Neural cell (in vitro differentiated cells): ENCODE measurements around the gene MCC. TPM values are rescaled to one million over a fixed set of nuclear protein-coding genes. Genes with fewer than 3 reads are reported as not detected.

Experiments used
- H2AFZ ChIP-seq: fragments of 200-600, 300-800 bp; sonication (generic), shearing (Covaris generic); 2 replicates; pipeline ENCODE4 v1.6.0; 2014; ENCODE audit warnings: low read depth, mild to moderate bottlenecking, antibody characterized with exemption, low read length, moderate library complexity
- H3F3A ChIP-seq: fragments of 200-600 bp; shearing (Covaris generic); 2 replicates; pipeline ENCODE4 v1.6.1; 2016; ENCODE audit warnings: mild to moderate bottlenecking, moderate library complexity, mixed read lengths, antibody characterized with exemption, low read length; ENCODE audit not compliant: insufficient read depth, poor library complexity, severe bottlenecking
- H3K27ac ChIP-seq: fragments of 200-600, 300-800 bp; sonication (generic), shearing (Covaris generic); 2 replicates; pipeline ENCODE4 v1.5.1; 2014; ENCODE audit warnings: mild to moderate bottlenecking, low read length, moderate library complexity
- H3K27me3 ChIP-seq: fragments of 300-800, 200-600 bp; sonication (generic), shearing (Covaris generic); 2 replicates; pipeline ENCODE4 v1.6.0; 2014; ENCODE audit warnings: mild to moderate bottlenecking, low read depth, low read length, moderate library complexity; ENCODE audit not compliant: insufficient read depth
- H3K36me3 ChIP-seq: fragments of 300-800, 200-600 bp; sonication (generic), shearing (Covaris generic); 2 replicates; pipeline ENCODE4 v1.5.1; 2014; ENCODE audit warnings: mild to moderate bottlenecking, antibody characterized with exemption, low read length, moderate library complexity; ENCODE audit not compliant: insufficient read depth
- H3K4me2 ChIP-seq: fragments of 300-800, 200-600 bp; sonication (generic), shearing (Covaris generic); 2 replicates; pipeline ENCODE4 v1.6.0; 2014; ENCODE audit warnings: mild to moderate bottlenecking, low read length
- H3K4me3 ChIP-seq: fragments of 300-800, 200-600 bp; sonication (generic), shearing (Covaris generic); 2 replicates; pipeline ENCODE4 v1.5.1; 2014; ENCODE audit warnings: mild to moderate bottlenecking, low read length, moderate library complexity
- H3K79me2 ChIP-seq: fragments of 200-600 bp; shearing (Covaris generic); replicated peaks from 2 replicates; pipeline ENCODE4 v1.6.0; 2014; ENCODE audit warnings: mild to moderate bottlenecking, low read length, moderate library complexity; ENCODE audit not compliant: insufficient read depth
- H3K9ac ChIP-seq: fragments of 300-800, 200-600 bp; sonication (generic), shearing (Covaris generic); 2 replicates; pipeline ENCODE4 v1.6.1; 2016; ENCODE audit warnings: mild to moderate bottlenecking, low read length, mixed read lengths
- H3K9me2 ChIP-seq: fragments of 200-600 bp; shearing (Covaris generic); 2 replicates; pipeline ENCODE4 v1.6.1; 2016; ENCODE audit warnings: mild to moderate bottlenecking, low read length, mixed read lengths; ENCODE audit not compliant: insufficient read depth
- H3K9me3 ChIP-seq: fragments of 200-600, 300-800 bp; sonication (generic), shearing (Covaris generic); 2 replicates; pipeline ENCODE4 v1.6.1; 2016; ENCODE audit warnings: mild to moderate bottlenecking, mixed run types, low read length, moderate library complexity, mixed read lengths
- H4K20me1 ChIP-seq: fragments of 200-600 bp; shearing (Covaris generic); 2 replicates; pipeline ENCODE4 v1.6.1; 2016; ENCODE audit warnings: mild to moderate bottlenecking, mixed run types; ENCODE audit not compliant: insufficient read depth
- CTCF ChIP-seq: fragments of 450-650 bp; IDR thresholded peaks from 2 replicates; pipeline ENCODE4 v1.5.1; 2014; ENCODE audit warnings: antibody characterized with exemption, mild to moderate bottlenecking, moderate library complexity; ENCODE audit not compliant: poor library complexity, severe bottlenecking
- EZH2 ChIP-seq: fragments of 200-600, 300-800 bp; shearing (Covaris generic), sonication (generic); IDR thresholded peaks from 2 replicates; pipeline ENCODE4 v1.6.1; 2014; ENCODE audit warnings: antibody characterized with exemption, low read length, borderline replicate concordance, mild to moderate bottlenecking; ENCODE audit not compliant: insufficient read depth, poor library complexity, severe bottlenecking
- MXI1 ChIP-seq: fragments of 450-650 bp; conservative IDR thresholded peaks from 2 replicates; pipeline ENCODE4 v1.6.1; 2014; ENCODE audit warnings: antibody characterized with exemption, mild to moderate bottlenecking; ENCODE audit not compliant: poor library complexity, severe bottlenecking
- POLR2AphosphoS5 ChIP-seq: IDR thresholded peaks from 2 replicates; pipeline ENCODE4 v1.6.1; 2012
- RAD21 ChIP-seq: fragments of 450-650 bp; conservative IDR thresholded peaks from 2 replicates; pipeline ENCODE4 v1.6.1; 2014; ENCODE audit warnings: antibody characterized with exemption, mild to moderate bottlenecking, moderate library complexity
- REST ChIP-seq: IDR thresholded peaks from 2 replicates; pipeline ENCODE4 v1.6.1; 2012; ENCODE audit warnings: borderline replicate concordance
- SMC3 ChIP-seq: fragments of 450-650 bp; conservative IDR thresholded peaks from 2 replicates; pipeline ENCODE4 v1.6.1; 2014; ENCODE audit warnings: antibody characterized with exemption, mild to moderate bottlenecking, moderate library complexity; ENCODE audit not compliant: poor library complexity
- polyA plus RNA-seq: library from polyadenylated mRNA; depleted of rRNA; stranded (reverse); fragments of >200 nt; gene quantifications from 2 replicates; pipeline ENCODE4 v1.2.3, GENCODE V29; 2014

Gene MCC
- polyA plus RNA-seq, 1 donor from 2014 or later: 2.2 TPM

- no peaks in the 10 kb centered on the region for H3F3A ChIP-seq
- H3K27ac ChIP-seq: peak overlapping the region; percentile 18
- H3K4me3 ChIP-seq: no peak overlapping the region
- TF ChIP-seq MXI1 (no peak), CTCF (no peak), POLR2AphosphoS5 (peak; percentile 17), EZH2 (no peak), REST (no peak)
- H3K9ac ChIP-seq: no peak overlapping the region
- no peaks in the 10 kb centered on the region for H4K20me1 ChIP-seq
- no peaks in the 10 kb centered on the region for H3K27me3 ChIP-seq
- no peaks in the 10 kb centered on the region for H3K79me2 ChIP-seq
- H3K9me2 ChIP-seq: no peaks in the 10 kb centered on the region
- no peak overlapping the region for H2AFZ ChIP-seq
- no peaks in the 10 kb centered on the region for H3K36me3 ChIP-seq
- no peak overlapping the region for H3K4me2 ChIP-seq
- H3K9me3 ChIP-seq: no peaks in the 10 kb centered on the region
These were observed 129.6 kb downstream of the MCC start for GRCh38 chr5:113358696-113359095.

GRCh38 chr5:113357696-113358476 lies 130.4 kb downstream of the MCC start:
- Histone ChIP-seq H3K79me2 (no peaks in the 10 kb centered on the region), H3K4me2 (no peak overlapping the region), H3K36me3 (no peaks in the 10 kb centered on the region), H3K9ac (no peak overlapping the region), H4K20me1 (no peaks in the 10 kb centered on the region), H3K4me3 (no peak overlapping the region), H3K27me3 (no peaks in the 10 kb centered on the region), H3K27ac (no peak overlapping the region), H3K9me2 (no peaks in the 10 kb centered on the region), H2AFZ (no peak overlapping the region), H3K9me3 (no peaks in the 10 kb centered on the region), H3F3A (no peaks in the 10 kb centered on the region)
- TF ChIP-seq REST (no peak), RAD21 (no peak), SMC3 (no peak), POLR2AphosphoS5 (no peak)
